ENCODE results near the gene FOXO3.

DNA sequence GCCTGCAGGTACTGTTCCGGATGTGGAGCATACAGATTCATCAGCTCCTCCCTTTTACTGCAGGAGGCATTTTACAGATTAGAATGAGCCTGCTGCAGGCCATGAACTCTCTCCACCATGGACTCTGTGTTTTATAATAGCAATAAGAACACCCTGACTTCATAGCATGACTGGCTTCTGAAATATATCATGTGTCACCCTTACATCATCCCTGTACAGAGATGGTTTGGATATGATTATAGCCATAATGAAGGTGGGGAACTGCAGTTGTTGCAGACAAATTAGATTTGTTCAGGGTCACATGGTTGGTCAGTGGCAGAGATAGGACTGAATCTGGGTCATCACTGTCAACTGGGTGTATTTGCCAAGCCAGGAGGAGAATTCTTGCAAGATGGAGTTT, 100.7 kb downstream of the FOXO3 start:
- TF ChIP-seq ESRRA (CRISPR knock-in tag; IDR thresholded peaks at IDR 0.05; ENCODE audit: low read depth), result no peak
- TF ChIP-seq GABPB1 (CRISPR knock-in tag; IDR thresholded peaks at IDR 0.05), result no peak
